Measurements from ENCODE around the gene HOXB7. TPM values are rescaled to one million over a fixed set of nuclear protein-coding genes. Genes with fewer than 3 reads are reported as not detected.
A peak's percentile ranks its signal among the peaks of the same experiment; 100 is the strongest.

Gene HOXB7
- total and polyA plus RNA-seq, 2 of the 13 experiments (the other 11 are each of a cell fraction or from before 2014, with no cell fraction given), result 0.04 TPM; not detected in 1

DNA sequence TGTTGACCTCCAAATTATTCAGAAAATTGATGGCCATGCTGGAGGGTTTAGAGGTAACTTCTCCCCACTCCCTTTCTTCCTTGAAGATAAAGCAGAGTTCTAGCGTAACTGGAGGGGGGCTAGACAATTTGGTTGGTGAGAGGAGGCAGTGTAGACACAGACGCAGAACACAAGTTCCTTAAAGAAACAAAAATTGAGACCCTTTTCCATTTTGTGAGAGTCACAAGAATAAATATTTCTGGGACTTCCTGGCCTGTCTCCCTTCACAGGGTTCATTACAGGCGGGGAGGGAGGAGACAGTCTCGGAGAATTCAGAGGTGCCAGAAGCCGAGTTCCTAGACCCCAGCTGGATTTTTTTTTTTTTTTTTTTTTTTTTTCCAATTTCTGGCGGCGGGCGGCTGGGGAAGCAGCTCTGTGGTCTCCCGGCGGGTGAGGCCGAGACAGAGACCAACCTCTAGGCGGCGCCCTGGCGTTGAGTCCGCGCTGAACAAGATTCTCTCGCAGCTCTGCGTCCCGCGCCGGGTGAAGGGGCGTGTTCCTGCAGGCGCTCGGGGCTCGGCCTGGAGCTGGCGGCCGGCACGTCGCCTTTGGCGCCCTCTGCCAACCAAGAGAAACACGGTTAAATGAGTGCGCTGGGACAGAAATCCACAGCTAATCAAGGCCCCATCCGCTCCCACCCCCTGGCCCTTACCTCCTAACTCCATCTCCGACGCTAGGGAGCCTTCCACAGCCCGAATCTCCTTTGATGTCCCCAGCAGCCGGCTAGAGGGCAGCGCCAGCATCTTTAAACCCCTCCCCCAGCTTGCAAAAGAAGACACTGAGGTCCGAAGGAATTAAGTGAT is 25.6 kb upstream of the HOXB7 start (continued):
- TF ChIP-seq FOXA3 (CRISPR knock-in tag; IDR thresholded peaks at IDR 0.05) (peak; percentile 39; the same call in 1 of the 2 replicates), PRPF4 (IDR thresholded peaks at IDR 0.05; ENCODE audit: low read depth, low read length, poor library complexity, severe bottlenecking) (no peak), GZF1 (CRISPR knock-in tag; IDR thresholded peaks at IDR 0.05) (no peak), ZNF441 (CRISPR knock-in tag; IDR thresholded peaks at IDR 0.05; ENCODE audit: borderline replicate concordance) (no peak), ZNF607 (CRISPR knock-in tag; IDR thresholded peaks at IDR 0.05; ENCODE audit: borderline replicate concordance) (0 out of 2 replicates have a peak, but pooled peaks have one; percentile 22), ZZZ3 (CRISPR knock-in tag; IDR thresholded peaks at IDR 0.05; ENCODE audit: borderline replicate concordance) (peak; percentile 29; the same call in 1 of the 2 replicates), MEIS1 (CRISPR knock-in tag; IDR thresholded peaks at IDR 0.05; ENCODE audit: borderline replicate concordance) (no peak), HNF4G (IDR thresholded peaks at IDR 0.05; ENCODE audit: borderline replicate concordance, low read depth, low read length) (no peak), HNF4G (CRISPR knock-in tag; IDR thresholded peaks at IDR 0.05; ENCODE audit: borderline replicate concordance, low read depth) (no peak), ZNF224 (CRISPR knock-in tag; IDR thresholded peaks at IDR 0.05) (no peak), MED8 (CRISPR knock-in tag; IDR thresholded peaks at IDR 0.05; ENCODE audit: insufficient replicate concordance) (no peak), SSRP1 (CRISPR knock-in tag; IDR thresholded peaks at IDR 0.05) (no peak), ZNF550 (CRISPR knock-in tag; IDR thresholded peaks at IDR 0.05; ENCODE audit: borderline replicate concordance) (no peak), ZNF782 (CRISPR knock-in tag; IDR thresholded peaks at IDR 0.05; ENCODE audit: borderline replicate concordance) (no peak), TOE1 (CRISPR knock-in tag; IDR thresholded peaks at IDR 0.05) (no peak), PBX3 (CRISPR knock-in tag; IDR thresholded peaks at IDR 0.05; ENCODE audit: borderline replicate concordance) (no peak), ZNF574 (CRISPR knock-in tag; IDR thresholded peaks at IDR 0.05) (peak; percentile 87), FOSL1 (CRISPR knock-in tag; IDR thresholded peaks at IDR 0.05; ENCODE audit: borderline replicate concordance) (no peak), ZNF652 (CRISPR knock-in tag; IDR thresholded peaks at IDR 0.05; ENCODE audit: borderline replicate concordance, low read depth) (no peak), NR1H2 (CRISPR knock-in tag; IDR thresholded peaks at IDR 0.05; ENCODE audit: borderline replicate concordance, low read depth) (no peak), NFKB2 (CRISPR knock-in tag; IDR thresholded peaks at IDR 0.05; ENCODE audit: borderline replicate concordance) (peak; percentile 86; the same call in 1 of the 2 replicates), RFX1 (IDR thresholded peaks at IDR 0.05) (no peak)

All from HepG2 (cell line).